Hindlimb muscle (tissue), 1 donor: ENCODE data around the gene MELTF. TPM values are rescaled to one million over a fixed set of nuclear protein-coding genes. Genes with fewer than 3 reads are reported as not detected.

ENCODE experiments used
- DNase-seq: peaks from one replicate; pipeline ENCODE4 v3.0.0-alpha.2; 2013
- polyA plus RNA-seq: library from polyadenylated mRNA; unstranded; fragments of 120-200 nt; gene quantifications from one replicate; pipeline ENCODE4 v1.2.1, GENCODE V29; 2013; ENCODE audit not compliant: insufficient read length

The MELTF gene
- polyA plus RNA-seq, 1 donor = 11.2 TPM

DNA sequence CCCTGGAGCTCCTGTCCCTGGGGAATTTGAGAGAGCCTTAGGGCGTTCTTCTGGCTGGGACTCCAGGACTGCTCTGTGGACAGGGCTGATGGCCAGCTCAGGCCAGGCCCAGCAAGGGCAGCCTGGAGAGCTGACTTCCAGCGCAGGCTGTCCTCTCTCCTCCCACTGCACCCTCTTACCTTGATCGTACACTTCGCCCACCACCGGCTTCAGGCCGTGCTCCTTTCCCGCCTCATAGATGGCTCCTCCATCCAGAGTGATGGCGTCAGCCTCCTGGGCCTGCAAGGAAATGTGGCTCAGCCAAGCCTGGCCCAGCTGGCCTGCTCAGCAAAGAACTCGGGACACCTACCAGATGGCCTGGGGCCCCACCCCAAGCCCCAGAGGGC, 3.1 kb downstream of the MELTF start:
- DNase-seq = no peak

DNA sequence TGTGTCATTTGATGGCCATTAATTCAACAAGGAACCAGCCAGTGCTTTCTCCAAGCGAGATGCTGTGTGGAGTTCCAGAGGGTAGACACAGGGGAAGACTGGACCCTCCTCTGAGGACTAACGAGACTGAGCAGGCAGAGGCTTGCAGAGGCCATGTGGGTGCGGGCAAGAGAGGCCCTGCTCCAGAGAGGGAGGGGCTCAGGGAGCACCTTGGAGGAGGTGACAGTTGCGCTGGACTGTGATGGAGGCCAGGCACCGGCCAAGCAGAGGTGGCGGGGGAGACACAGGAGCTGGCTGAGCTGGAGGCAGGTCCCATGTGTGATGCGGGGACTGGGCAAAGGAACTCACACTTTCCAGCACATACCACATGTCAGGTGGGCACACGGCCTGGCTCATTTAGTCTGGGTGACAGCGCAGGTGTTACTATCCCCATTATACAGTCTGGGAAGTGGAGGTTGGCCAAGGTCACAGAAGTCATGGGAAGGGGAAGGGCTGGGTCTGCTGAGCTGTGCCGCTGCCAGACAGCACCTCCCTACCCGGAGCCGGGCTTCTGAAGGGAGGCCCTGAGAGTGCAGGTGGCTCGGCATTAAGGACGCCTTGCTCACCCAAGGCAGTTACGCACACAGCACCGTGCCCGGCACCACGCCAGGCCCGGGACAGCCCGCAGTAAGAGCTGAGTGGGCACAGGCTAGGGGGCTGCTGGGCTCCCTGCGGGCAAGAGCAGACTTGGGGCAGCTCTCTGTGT, 3.7 kb downstream of the MELTF start:
- DNase-seq = no peak

DNA sequence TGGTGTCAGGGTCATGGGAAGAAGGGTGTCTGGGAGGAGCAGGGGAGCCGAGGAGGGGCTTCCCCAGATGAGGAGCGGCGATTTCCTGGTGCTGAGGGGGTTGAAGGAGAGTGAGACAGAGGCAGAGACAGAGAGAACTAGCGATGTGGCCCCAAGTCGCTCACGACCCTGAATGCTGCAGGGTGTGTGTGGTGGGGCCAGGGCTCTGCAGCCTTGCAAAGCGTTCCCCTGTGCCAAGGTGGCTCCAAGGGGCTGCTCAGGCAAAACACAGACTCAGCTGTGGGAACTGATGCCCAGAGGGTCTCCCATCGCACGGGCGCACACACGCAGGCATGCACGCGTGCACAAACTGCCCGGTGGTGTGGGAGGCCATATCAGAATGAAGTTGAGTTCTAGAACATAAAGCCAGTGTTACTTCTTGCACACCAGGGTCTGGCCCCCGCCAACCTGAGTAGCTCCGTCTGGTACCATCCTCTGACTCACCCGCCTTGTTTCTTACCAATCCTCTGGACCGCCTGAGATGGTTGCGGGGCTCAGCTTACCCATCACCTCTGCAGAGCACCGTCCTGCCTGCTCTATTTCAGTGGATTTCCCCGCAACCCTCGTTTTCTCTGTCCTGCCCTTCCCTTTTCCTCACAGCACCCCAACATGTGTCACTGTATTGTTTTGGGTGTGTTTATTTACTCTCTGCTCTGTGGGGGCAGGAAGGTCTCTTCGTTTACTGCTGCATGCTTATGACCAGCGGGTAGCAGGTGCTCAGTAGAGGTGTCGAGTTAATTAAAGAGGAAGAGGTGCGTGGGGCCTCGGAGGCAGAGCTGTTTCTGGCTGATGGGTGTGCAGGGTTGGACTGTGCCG, 4.5 kb downstream of the MELTF start:
- no peak for DNase-seq

GRCh38 chr3:197023998-197024651, 5.5 kb downstream of the MELTF start:
- DNase-seq = no peak

- DNase-seq = no peak
Measured at GRCh38 chr3:197023241-197023997, 6.2 kb downstream of the MELTF start.

DNA sequence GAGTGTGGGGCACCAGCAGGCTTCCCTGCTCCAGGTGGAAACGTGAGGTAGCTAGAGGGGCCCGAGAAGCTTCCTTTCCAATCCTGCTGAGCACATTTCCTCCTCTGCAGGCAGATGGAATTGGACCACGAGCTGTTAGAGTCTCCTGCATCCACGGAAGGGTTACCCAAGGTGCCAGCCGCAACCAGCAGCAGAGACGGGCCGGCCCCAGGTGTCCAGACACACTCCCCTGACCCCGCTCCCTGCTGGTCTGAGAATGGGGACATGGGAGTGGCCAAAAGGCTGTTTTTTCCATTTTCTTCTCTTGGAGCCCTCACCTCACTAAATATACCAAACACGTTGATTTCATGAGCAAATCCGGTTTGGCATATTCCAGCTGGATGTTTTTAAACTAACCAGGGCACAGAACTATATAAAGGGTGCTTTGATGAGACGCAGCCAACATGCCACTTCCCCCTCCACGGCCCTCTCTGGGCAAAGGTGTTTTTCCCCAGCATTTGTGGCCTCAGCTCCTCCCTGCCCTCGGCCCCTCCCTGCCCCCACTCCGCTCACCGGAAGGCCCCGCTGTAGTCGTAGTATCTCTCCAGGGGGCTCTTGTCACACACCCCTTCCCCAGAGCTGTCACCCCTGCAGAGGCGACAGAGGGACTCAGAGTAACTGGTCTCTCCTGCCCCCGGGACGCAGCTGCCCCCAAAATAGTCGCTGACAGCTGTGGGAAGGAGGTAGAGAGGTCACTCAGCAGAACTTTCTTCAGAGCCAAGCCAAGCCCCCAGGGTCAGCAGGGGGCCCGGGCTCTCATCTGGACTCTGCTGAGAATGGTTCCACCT, 7.0 kb downstream of the MELTF start:
- DNase-seq = no peak

DNA sequence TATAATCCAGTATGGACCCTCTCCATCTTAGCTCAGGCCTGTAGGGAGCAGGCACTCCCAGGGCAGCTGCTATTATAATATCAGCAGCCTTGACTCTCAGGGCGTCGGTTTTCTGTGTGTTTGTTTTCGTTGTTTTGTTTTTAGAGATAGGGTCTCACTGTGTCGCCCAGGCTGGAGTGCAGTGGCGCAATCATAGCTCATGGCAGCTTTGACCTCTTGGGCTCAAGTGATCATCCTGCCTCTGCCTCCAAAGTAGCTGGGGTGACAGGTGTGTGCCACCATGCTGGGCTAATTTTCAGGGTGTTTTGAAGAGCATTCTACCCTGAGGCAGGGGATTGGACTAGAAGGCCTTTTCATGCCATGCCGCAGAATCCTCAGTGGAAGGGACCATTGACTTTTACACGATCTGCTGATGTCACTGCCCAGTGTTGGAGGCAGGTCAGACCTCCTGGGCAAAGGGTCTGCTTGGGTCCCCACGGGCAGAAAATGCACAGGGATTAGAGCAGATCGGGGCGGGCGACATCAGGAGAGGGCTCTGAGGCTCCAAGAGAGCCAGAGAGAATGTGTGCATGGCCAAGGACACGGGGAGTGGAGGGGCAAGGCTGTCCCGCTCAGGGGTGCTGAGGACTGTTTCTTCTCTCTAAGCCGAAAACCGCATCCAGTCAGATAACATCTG, 7.8 kb downstream of the MELTF start:
- DNase-seq = no peak

GRCh38 chr3:197021231-197021630, 8.4 kb downstream of the MELTF start:
- DNase-seq = no peak

DNA sequence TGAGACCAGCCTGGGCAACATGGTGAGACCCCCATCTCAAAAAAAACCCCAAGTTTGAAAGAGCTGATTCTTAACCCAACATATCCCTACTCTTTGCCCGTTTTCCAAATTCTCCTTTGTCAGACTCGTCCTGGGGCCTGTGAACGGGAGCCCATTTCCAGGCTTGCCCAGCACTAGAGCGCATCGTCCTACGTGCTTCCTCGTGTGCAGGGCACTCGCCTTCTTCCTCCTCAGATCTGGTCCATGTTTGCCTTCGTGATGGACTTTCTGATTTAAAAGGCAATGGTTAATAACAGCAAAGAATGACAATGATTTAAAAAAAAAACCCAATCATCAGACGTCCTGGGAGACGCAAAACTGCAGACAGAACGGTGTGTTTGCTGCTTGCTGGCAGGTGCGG, 10.1 kb downstream of the MELTF start:
- DNase-seq = no peak

DNA sequence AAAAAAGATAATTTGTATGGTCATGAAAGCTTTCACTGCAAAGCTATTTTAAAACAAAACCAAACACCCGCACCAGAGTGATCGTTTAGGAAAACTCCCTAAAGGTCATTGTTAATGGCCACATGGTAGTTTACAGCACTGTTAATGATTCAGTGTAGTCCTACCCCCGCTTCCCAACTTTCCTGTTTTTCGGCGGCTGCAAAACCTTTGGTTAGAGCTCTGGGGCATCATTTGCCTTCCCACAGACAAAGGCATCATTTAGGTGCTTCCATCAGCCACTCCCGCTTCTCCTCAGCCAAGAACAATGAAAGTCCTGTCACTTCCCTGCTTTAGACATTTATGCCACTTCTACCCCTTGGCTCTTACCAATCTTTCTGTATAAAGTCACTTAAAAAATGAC, 10.6 kb downstream of the MELTF start:
- no peak for DNase-seq

- DNase-seq = no peak
Measured at GRCh38 chr3:197017003-197017402, 12.6 kb downstream of the MELTF start.

GRCh38 chr3:197015790-197016736, 13.6 kb downstream of the MELTF start:
- no peak for DNase-seq

DNA sequence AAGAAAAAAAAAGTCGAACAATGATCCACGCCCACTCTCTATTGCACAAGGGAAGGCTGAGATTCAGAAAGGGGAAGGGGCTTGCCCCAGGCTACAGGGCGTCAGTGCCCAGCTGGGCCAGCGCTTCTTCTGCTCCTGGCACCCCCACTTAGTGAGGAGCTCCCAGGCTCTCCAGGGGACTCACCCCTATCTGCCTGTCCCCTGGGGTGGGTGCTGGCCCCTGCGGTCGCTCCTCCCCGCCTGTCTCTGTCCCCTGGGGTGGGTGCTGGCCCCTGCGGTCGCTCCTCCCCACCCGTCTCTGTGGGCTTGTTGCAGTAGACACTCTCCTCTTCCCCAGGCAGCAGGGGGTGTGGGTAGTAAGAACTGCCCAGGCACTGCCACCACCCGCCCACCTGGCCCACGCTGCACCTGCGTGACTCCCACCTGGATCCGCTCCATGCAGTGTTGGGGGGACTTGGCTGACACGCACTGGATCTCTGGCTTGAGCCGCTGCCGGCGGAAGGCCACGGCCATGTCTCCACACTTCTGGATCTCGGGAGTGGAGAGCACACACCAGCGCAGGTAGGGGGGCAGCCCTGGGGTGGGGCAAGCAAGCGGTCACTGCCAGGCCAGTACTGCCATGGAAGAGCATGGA, 14.6 kb downstream of the MELTF start:
- DNase-seq = no peak

GRCh38 chr3:197014024-197014423, 15.6 kb downstream of the MELTF start:
- DNase-seq = no peak

DNA sequence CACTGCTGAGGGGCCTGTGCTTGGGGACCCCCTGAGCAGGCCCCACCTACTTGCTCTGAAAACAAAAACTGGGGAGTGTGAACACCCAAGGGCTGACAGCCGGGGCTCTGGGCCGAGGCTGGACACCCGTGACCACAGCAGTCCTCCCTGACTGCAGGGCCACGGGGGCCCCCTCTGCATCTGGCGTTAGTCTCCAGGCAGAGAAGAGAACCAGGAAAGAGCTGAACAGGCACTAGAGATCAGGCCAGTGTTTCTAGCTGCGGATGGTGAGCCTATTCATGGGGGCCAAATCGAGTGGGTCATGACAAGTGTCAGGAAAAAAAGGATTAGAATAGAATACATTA, 17.1 kb downstream of the MELTF start:
- no peak for DNase-seq

DNA sequence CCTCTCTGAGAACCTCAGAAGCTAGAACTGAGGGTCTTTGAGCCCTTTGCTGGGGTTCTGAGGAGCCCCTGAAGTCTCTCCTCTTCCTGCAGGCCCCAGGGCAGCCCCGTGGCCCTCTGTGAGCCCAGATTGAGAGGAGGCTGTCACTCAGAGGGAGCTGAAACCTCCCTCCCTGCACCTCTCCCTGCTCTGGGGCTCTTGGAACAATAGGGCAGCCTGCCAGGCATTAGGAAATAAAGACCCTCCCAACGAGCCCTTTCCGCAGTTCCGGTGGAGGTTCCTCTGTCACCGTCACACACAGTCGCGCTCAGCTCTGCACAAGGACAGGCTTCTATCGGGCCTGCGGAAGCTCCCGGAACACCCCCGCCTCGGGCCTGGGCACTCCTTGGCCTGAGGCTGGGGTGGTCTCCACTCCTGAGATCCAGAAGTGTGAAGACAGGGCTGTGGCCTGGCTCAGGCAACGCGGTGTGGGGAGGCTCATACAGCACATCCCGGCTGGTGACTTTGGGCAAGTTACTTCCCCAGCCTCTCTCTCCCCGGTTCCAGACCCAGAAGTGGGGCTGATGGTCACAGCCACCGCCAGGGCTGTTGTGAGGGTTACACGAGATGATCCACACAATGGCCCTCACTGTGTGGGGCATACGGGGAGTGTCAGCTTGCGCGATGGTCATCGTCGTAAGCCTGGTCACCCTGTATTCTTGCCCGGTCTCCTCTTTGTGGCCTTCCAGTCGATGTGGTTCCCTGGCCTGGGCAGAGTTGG, 17.7 kb downstream of the MELTF start:
- no peak for DNase-seq

GRCh38 chr3:197010556-197011351, 18.9 kb downstream of the MELTF start:
- no peak for DNase-seq

DNA sequence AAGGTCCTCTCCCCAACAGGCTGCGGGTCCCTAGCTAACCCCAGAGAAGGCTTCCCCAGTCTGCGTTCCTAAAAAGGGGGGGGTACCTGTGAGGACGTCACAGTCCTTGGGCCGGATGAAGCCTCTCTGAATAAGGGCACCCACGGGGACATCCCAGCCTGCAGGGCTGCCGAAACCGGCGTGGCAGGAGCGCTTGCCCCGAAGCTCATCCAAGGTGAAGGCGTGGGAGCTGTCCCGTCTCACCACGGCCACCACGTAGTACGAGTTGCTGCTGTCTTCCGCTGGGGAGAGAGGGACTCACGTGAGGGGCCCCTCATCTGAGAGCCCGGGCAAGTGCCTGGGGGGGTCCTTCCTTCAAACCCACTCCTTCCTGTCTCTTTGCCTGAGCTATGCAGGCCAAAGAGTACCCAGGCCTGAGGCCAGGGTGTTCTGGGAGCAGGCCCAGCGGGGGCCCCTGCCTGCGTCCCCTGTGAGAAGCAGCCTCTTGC, 20.0 kb downstream of the MELTF start:
- DNase-seq = no peak
